ENCODE results near the gene FIBP. TPM values are rescaled to one million over a fixed set of nuclear protein-coding genes. Genes with fewer than 3 reads are reported as not detected.

FIBP gene
- total RNA-seq, 1 donor from 2014 or later: 37.2 TPM

GRCh38 chr11:65879617-65880016, 8.7 kb downstream of the FIBP start, which contains the start of gene CTSW:
TSS of gene CTSW (plus strand) at chr11:65879837. CDS start at chr11:65879855, 18 bp downstream.
- DNase-seq (ENCODE audit: low spot score) (no peak), ATAC-seq (no peak)
- intact Hi-C loops (cut with DNase I): loop anchor here (10.0 kb wide), 1 partner anchor 105 kb away; no protein-coding TSS in a partner anchor

- peak; percentile 97 for DNase-seq (ENCODE audit: low spot score)
- intact Hi-C loops (cut with DNase I): no loop called here
- peak; percentile 98 for ATAC-seq
Measured at GRCh38 chr11:65873318-65874156, 14.7 kb downstream of the FIBP start.

- DNase-seq (ENCODE audit: low spot score): no peak
- intact Hi-C loops (cut with DNase I): no loop called here
- peak; percentile 41 for ATAC-seq
Measured at GRCh38 chr11:65872586-65873317, 15.5 kb downstream of the FIBP start, which contains the start of gene EFEMP2. TSS of gene EFEMP2 (minus strand) at chr11:65872800. CDS start at chr11:65872354, 446 bp downstream.

- no peak for DNase-seq (ENCODE audit: low spot score)
- intact Hi-C loops (cut with DNase I): no loop called here
- ATAC-seq: peak; percentile 0
Measured at GRCh38 chr11:65871811-65872548, 16.3 kb downstream of the FIBP start.

- no peak for DNase-seq (ENCODE audit: low spot score)
- no peak for ATAC-seq
- intact Hi-C loops (cut with DNase I): no loop called here
Measured at GRCh38 chr11:65870706-65871681, 17.3 kb downstream of the FIBP start.

- intact Hi-C loops (cut with DNase I): no loop called here
- DNase-seq (ENCODE audit: low spot score) (no peak), ATAC-seq (no peak)
Measured at GRCh38 chr11:65870307-65870658, 18.0 kb downstream of the FIBP start.

GRCh38 chr11:65869643-65870306, 18.5 kb downstream of the FIBP start:
- intact Hi-C loops (cut with DNase I): no loop called here
- ATAC-seq (no peak), DNase-seq (ENCODE audit: low spot score) (peak; percentile 55)

GRCh38 chr11:65868907-65869306, 19.4 kb downstream of the FIBP start:
- DNase-seq (ENCODE audit: low spot score): no peak
- ATAC-seq: no peak
- intact Hi-C loops (cut with DNase I): no loop called here

GRCh38 chr11:65868076-65868667, 20.1 kb downstream of the FIBP start:
- intact Hi-C loops (cut with DNase I): no loop called here
- DNase-seq (ENCODE audit: low spot score): peak; percentile 61

GRCh38 chr11:65867284-65868071, 20.8 kb downstream of the FIBP start:
- ATAC-seq (no peak), DNase-seq (ENCODE audit: low spot score) (peak; percentile 63)
- intact Hi-C loops (cut with DNase I): no loop called here

More at GRCh38 chr11:65868076-65868667, 20.1 kb downstream of the FIBP start:
- no peak for ATAC-seq

- intact Hi-C loops (cut with DNase I): no loop called here
- no peak for ATAC-seq
- DNase-seq (ENCODE audit: low spot score): no peak
Measured at GRCh38 chr11:65866509-65867283, 21.6 kb downstream of the FIBP start.

- intact Hi-C loops (cut with DNase I): no loop called here
- DNase-seq (ENCODE audit: low spot score): no peak
- no peak for ATAC-seq
Measured at GRCh38 chr11:65865550-65866172, 22.6 kb downstream of the FIBP start.

GRCh38 chr11:65864706-65865471, 23.4 kb downstream of the FIBP start:
- ATAC-seq: no peak
- no peak for DNase-seq (ENCODE audit: low spot score)
- intact Hi-C loops (cut with DNase I): no loop called here

GRCh38 chr11:65863889-65864705, 24.2 kb downstream of the FIBP start:
- ATAC-seq (no peak), DNase-seq (ENCODE audit: low spot score) (no peak)
- intact Hi-C loops (cut with DNase I): no loop called here
